HG03432 (cell line): ENCODE data around the gene SLIT3.

ENCODE experiments used
- ATAC-seq: cut with Tn5 transposase; IDR thresholded peaks from one replicate; pipeline ENCODE4 v1.9.1; 2021; ENCODE audit warnings: mild to moderate bottlenecking, moderate library complexity; ENCODE audit not compliant: unreplicated experiment

Gene SLIT3

GRCh38 chr5:168669156-168669555 is 631.8 kb downstream of the SLIT3 start:
- no peak for ATAC-seq

GRCh38 chr5:168668078-168668477 is 632.9 kb downstream of the SLIT3 start:
- no peak for ATAC-seq

- ATAC-seq: no peak
Observed at GRCh38 chr5:168667301-168667840, 633.6 kb downstream of the SLIT3 start.

GRCh38 chr5:168666356-168666755 is 634.6 kb downstream of the SLIT3 start:
- ATAC-seq: no peak

GRCh38 chr5:168663276-168664004 is 637.5 kb downstream of the SLIT3 start:
- ATAC-seq: no peak

- ATAC-seq: no peak
Observed at GRCh38 chr5:168661593-168662485, 639.1 kb downstream of the SLIT3 start.

GRCh38 chr5:168660691-168661090 is 640.2 kb downstream of the SLIT3 start:
- no peak for ATAC-seq

GRCh38 chr5:168659286-168659847 is 641.6 kb downstream of the SLIT3 start:
- no peak for ATAC-seq

GRCh38 chr5:168658394-168658793 is 642.5 kb downstream of the SLIT3 start:
- ATAC-seq: no peak

GRCh38 chr5:168656633-168657032 is 644.3 kb downstream of the SLIT3 start:
- no peak for ATAC-seq

- ATAC-seq: no peak
Observed at GRCh38 chr5:168655316-168655715, 645.6 kb downstream of the SLIT3 start.

GRCh38 chr5:168654211-168654721 is 646.7 kb downstream of the SLIT3 start:
- ATAC-seq: no peak

GRCh38 chr5:168653626-168654025 is 647.3 kb downstream of the SLIT3 start:
- no peak for ATAC-seq

GRCh38 chr5:168651648-168652047 is 649.3 kb downstream of the SLIT3 start:
- no peak for ATAC-seq

- no peak for ATAC-seq
Observed at GRCh38 chr5:168649306-168649705, 651.6 kb downstream of the SLIT3 start.

- ATAC-seq: no peak
Observed at GRCh38 chr5:168648576-168648975, 652.4 kb downstream of the SLIT3 start.

GRCh38 chr5:168648016-168648415 is 652.9 kb downstream of the SLIT3 start:
- ATAC-seq: no peak

- ATAC-seq: no peak
Observed at GRCh38 chr5:168647083-168647482, 653.9 kb downstream of the SLIT3 start.

- no peak for ATAC-seq
Observed at GRCh38 chr5:168646335-168646734, 654.6 kb downstream of the SLIT3 start.

GRCh38 chr5:168645195-168645594 is 655.7 kb downstream of the SLIT3 start:
- no peak for ATAC-seq

GRCh38 chr5:168642019-168642418 is 658.9 kb downstream of the SLIT3 start:
- ATAC-seq: no peak
